ENCODE data around the gene HNRNPA3.
"Not testable (repeated sequence)": the region's sequence is repeated elsewhere in the genome, so short reads cannot be mapped to it uniquely, and the experiment has no call there.

Gene HNRNPA3

GRCh38 chr2:177263451-177264208 lies 51.0 kb downstream of the HNRNPA3 start:
- peak overlapping the region; percentile 75 for H3K4me3 ChIP-seq (ENCODE audit: low read length)
- peak; percentile 95 for DNase-seq (ENCODE audit: low read depth)
- TF ChIP-seq CTCF (conservative IDR thresholded peaks at IDR 0.05; ENCODE audit: low read depth, low read length): peak; percentile 85

GRCh38 chr2:177264209-177264692 lies 51.7 kb downstream of the HNRNPA3 start:
- no peak for TF ChIP-seq CTCF (conservative IDR thresholded peaks at IDR 0.05; ENCODE audit: low read depth, low read length)
- no peak for DNase-seq (ENCODE audit: low read depth)
- H3K4me3 ChIP-seq (ENCODE audit: low read length): peak overlapping the region; percentile 75

GRCh38 chr2:177264693-177265587 lies 52.3 kb downstream of the HNRNPA3 start, which contains the start of gene NFE2L2:
Gene NFE2L2 (minus strand): TSS chr2:177264727. CDS start chr2:177264576, 151 bp downstream.
- H3K4me3 ChIP-seq (ENCODE audit: low read length): peak within 1 kb of the TSS; percentile 75
- TF ChIP-seq CTCF (conservative IDR thresholded peaks at IDR 0.05; ENCODE audit: low read depth, low read length): peak; percentile 43
- peak; percentile 58 for DNase-seq (ENCODE audit: low read depth)

- TF ChIP-seq CTCF (conservative IDR thresholded peaks at IDR 0.05; ENCODE audit: low read depth, low read length): no peak
- DNase-seq (ENCODE audit: low read depth): no peak
- H3K4me3 ChIP-seq (ENCODE audit: low read length): peak overlapping the region; percentile 75
Measured at GRCh38 chr2:177265824-177266817, 53.5 kb downstream of the HNRNPA3 start.

GRCh38 chr2:177266955-177267354 lies 54.4 kb downstream of the HNRNPA3 start:
- not testable (repeated sequence) for DNase-seq (ENCODE audit: low read depth); H3K4me3 ChIP-seq (ENCODE audit: low read length)

- DNase-seq (ENCODE audit: low read depth): no peak
- H3K4me3 ChIP-seq (ENCODE audit: low read length): no peak overlapping the region
- no peak for TF ChIP-seq CTCF (conservative IDR thresholded peaks at IDR 0.05; ENCODE audit: low read depth, low read length)
Measured at GRCh38 chr2:177268187-177268871, 55.7 kb downstream of the HNRNPA3 start.
